Ishikawa (cell line): Measurements from ENCODE around the gene CARD11.

Experiments used
- CEBPB ChIP-seq: IDR thresholded peaks from 2 replicates; pipeline ENCODE4 v1.6.1; 2012
- FOXM1 ChIP-seq: IDR thresholded peaks from 2 replicates; pipeline ENCODE4 v1.6.1; 2012; ENCODE audit warnings: low read depth, borderline replicate concordance
- TEAD4 ChIP-seq: IDR thresholded peaks from 2 replicates; pipeline ENCODE4 v1.6.1; 2012

DNA sequence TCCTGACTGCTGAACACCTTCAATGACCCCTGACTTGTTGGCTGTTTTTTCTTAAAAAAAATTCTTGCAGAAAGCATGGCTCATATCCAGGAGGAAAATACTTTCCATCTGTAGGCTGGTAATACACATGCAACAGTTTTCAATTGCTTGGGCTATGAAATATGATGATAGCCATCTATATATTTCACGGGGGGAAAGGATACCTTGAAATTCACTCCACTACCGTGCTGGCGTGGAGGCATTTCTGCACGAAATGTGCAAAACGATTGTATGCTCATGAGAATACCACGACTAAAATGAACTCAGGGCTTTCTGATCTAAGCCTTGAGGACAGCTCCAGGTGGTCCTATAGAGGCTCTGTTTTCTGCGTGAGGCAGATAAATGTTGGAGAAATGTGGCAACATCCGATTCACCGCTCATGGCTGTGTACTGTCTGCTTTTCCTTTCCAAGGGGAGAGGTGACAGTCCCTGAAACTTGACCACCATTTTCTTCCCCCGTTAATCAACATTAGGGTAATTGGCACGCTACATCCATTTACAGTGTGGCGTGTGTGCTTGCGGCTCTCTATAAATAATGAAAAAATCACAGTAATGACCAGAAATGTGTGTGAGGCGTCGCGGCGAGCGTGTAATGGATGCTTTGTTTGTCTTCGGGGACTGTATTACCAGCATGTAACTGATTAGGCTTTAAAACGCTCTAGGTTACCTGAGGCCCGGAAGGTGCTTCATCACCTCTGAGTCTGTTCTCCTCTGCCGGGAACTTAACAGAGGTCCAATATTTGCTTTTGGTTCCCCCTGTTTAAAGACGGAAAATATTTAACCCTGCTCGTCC lies 12.8 kb upstream of the CARD11 start:
- no peak for TF ChIP-seq TEAD4
- no peak for TF ChIP-seq FOXM1
- no peak for TF ChIP-seq CEBPB
